HTR-8/SVneo (cell line): ENCODE data around the gene NFATC4.

Experiments used
- DNase-seq: peaks from one replicate; pipeline ENCODE4 v3.0.0; 2011; ENCODE audit warnings: low spot score, mixed read lengths; ENCODE audit not compliant: insufficient read length
- FAIRE-seq: peaks from 2 replicates; lab custom pipeline; 2011; peaks lifted over from hg19 to GRCh38; lab: Jason Lieb, UNC

Gene NFATC4

DNA sequence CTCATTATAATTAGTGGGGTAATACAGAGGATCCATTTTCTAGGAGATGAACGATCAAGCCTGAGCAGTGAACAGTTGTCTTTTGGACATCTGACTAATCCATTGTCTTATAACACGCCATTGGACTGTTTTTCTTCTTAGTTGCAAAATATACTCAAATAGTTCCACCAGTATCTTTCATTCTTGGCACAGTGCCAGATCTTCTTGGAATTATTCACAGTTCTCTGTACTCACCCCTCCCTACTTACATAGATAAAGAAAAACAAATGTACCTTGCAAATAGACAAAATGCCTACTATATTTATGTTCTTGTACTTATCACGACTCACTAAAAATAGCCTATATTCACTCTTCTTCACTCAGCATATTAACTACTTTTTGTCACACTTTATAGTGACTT lies 57.7 kb downstream of the NFATC4 start:
- no peak for DNase-seq

GRCh38 chr14:24426150-24426911 lies 58.3 kb downstream of the NFATC4 start:
- DNase-seq (no peak), FAIRE-seq (no peak)

More for the DNA sequence above, 57.7 kb downstream of the NFATC4 start:
- no peak for FAIRE-seq

GRCh38 chr14:24426912-24427536 lies 59.0 kb downstream of the NFATC4 start:
- DNase-seq (no peak), FAIRE-seq (no peak)

DNA sequence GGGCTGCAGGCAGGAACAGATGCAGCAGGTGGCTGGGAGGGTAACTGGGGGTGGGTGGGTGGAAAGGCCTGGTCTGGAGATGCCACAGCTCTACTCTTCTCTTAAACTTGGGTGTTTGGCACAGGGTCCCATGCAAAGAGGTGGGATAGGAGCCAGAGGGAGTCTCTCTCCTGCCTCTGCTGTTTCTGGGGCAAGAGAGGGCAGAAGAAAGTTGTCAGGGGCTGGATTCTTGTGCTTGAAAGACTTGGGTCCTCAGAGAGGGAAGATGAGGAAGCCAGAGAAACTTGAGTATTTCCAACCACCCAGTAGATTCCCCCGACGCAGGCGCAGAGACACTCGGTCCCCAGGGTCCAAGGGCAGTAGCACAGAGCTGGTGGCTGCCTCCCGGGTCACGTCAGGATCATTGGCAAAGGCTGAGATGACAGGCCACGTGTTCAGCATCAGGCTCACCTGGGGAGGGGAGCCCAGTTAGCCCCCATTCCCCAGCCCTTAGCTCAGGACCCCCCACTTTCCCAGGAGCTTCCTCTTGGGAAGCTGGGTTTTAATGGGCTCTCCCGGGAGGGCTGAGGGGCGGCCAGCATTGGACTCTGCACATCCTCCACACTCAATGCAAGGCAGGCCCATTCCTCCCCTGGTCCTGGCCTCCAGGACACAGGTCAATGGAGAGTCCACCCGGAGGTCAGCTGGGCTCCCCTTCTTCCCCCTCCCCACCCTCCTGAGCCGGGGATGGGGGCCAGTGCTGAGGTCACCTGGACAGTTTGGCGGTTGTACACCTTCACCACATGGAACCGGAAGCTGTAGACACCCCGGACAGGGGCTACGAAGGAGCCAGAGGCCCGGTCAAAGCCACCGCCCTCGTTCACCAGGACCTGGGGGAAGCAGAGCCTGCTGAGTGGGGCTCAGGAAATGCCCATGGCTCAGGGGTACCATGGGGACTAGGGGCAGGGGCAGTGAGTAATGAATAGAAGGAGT lies 59.8 kb downstream of the NFATC4 start:
- no peak for FAIRE-seq
- DNase-seq = no peak

- DNase-seq (no peak), FAIRE-seq (no peak)
Observed at GRCh38 chr14:24428628-24429394, 60.8 kb downstream of the NFATC4 start.
